DMS 273 (cell line): ENCODE data around the gene DTD1.

Experiments used
- DNase-seq: peaks from one replicate; lab custom pipeline; 2025; ENCODE audit not compliant: unreplicated experiment; lab: John Stamatoyannopoulos, UW

DTD1 gene

DNA sequence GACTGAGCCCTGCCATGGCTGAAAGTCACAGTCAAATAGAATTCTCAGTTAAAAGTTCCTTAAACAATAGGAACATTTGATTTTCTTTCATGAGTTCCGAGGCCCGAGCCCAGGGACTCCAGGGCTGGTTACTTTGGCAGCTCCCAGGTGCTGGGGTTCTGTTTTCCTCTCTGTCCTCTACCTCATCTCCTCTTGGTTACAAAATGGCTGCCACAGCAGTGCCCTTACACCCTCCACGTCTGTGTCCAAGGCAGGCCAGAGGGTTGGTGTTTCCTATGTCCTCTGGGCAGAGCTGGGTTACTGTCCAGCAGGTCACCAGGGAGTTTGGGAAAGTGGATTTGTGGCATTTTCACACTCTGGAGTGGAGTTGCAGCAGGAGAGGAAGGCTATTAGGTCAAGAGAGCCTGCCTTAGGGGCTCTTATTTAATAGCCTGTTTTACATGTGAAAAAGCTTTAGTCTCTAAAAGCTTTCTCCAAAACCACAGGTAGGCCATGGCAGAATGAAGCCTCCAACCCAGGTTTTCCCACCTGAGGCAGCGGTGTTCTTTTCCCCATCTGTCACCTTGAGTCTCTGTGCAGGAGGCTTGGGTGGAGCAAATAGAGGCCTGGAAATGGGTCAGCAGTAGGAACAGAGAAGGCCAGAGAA, 111.0 kb downstream of the DTD1 start:
- DNase-seq: no peak

DNA sequence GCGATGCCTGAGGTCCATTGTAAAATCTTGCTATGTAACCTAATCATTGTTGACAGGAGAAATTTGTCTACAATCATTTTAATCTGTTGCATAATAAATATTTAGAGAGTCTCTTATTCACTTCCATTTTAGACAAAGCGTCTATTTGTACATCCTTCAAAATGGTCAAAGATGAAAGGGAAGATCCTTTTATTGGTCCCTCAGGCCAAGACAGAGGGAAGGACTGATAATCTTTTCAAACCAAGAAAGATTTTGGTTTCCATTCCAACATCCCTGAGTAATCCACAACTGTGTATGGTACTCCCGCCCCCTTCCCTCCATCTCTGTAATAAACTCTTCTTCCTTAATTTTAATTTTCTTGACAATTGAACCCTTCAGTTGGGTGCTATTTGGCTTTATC, 114.1 kb downstream of the DTD1 start:
- DNase-seq: no peak

DNA sequence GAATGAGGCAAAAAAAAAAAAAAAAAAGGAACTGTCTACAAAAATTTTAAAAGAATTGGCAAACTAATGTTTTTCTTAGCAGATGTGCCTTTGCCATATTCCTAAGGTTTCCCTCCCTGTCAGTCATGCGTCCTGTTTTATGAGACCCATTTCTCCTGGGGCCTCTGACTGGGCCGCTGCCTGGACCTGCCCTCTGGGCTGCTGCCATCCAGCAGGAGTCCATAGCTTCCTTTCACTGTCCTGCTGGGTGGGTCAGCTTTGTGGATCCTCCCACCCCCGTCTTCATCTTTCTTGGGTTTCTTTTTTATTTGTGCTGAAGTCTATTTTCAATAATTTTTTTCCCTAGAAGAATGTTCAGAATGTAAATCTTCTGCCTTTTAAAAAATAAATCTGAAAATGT, 114.9 kb downstream of the DTD1 start:
- peak; percentile 8 for DNase-seq

DNA sequence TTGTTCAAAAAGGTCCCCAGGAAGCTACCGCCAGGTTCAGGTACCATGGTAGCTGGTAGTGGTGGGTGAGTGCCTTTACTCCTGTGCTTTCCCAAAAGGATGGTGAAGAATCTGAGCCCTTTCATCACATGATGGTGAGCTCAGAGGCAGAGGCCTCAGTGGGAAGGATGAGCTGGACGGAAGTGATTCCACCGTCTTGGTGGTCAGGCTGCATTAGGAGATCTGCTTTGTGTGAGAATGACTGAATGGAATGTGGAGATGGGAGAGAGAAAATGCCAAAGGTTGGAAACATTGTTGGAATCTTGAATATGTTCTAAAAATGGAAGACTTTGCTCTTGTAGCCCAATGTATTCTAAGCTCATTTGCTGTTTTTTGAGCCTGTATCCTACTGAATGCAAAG, 117.6 kb downstream of the DTD1 start:
- DNase-seq: no peak

DNA sequence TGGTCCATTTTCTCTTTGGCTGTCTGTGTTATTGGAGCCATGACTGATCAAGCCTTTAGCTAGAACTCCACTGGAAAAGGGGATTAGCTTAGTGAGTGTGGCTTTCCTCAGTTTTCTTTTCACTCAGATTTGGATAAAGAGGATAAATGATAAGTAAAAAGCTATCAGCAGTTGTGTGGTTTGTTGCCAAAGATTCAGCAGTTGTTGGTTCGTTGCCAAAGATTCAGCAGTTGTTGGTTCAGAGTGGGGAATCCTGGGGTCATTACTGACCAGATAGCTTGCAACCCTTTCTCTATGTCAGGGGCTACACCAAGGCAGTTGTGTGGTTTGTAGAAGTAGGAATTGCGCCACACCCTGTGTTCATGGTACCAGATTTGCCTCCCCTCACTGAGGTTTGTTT, 118.1 kb downstream of the DTD1 start:
- peak; percentile 9 for DNase-seq

DNA sequence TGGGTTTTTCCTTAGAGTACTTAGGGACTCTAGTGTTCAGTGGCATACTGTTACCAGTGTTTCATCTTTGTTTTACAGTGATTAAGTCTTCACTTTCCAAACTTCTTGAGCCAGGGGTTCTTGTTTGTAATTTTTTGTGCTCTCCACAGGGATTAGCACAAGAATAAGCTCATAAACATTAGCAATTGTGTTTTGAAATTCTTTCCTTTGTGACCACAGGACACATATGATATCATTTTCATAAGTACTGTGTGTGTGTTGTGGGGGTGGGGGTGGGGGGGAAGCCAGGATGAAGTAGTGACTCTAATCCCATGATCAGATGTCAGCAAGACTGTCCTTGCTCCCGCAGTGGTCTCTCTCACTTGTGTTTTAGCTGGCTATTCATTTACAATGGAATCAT, 124.3 kb downstream of the DTD1 start:
- no peak for DNase-seq

DNA sequence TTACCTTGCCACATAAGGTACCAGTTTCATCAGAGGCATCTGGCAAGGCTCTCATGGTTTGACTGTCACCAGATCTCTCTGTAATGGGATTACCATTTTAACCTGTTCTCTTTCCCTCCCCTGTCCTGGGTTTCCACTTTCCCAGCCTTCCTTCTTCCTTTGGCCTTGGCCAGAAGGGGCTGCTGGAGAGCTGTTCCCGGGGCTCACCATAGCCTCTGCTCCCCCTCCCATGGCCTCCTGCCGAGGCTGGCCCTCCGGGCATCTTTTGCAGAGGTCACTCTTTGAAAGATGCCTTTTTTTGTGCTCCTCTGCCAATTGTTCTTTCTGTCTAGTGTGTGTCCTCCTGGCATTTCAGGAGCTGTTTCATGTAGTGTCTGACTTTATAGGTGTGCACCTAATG, 125.0 kb downstream of the DTD1 start:
- DNase-seq: peak; percentile 15

DNA sequence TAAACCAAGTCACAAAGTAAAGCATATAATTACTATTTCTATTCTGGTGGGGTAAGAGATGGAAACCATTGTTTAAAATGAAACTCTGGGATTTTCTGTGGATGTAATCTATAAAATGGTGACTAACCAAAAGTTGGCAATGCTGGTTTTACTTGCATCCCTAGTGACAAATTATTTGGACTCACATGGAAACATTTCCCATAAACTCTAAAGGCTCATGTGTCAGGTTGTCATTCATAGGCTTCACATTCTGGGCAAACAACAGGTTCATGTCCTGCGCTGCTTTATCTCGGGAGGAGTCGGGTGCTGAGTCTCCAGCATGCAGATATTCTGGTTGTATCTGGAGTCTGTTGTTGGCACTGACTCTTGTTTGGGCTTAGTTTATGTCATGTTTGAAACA, 127.7 kb downstream of the DTD1 start:
- no peak for DNase-seq

DNA sequence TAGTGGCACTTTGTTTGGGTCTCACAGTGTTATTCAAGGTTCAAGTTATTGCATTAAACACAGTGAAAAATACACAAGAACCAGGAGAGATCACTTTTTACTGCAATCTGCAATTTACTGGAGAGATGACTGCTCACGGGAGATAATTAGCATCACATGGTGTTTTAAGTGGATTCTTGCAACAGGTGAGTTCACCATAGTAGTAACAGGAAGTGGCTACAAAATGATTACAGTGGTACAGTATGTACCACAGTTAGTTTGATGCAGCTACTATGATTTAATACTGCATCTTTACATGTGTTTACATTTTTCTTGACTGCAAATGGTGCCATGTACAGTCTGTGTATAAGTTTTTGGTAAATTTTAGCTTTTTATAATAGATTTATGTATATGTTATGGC, 129.2 kb downstream of the DTD1 start:
- DNase-seq: no peak

DNA sequence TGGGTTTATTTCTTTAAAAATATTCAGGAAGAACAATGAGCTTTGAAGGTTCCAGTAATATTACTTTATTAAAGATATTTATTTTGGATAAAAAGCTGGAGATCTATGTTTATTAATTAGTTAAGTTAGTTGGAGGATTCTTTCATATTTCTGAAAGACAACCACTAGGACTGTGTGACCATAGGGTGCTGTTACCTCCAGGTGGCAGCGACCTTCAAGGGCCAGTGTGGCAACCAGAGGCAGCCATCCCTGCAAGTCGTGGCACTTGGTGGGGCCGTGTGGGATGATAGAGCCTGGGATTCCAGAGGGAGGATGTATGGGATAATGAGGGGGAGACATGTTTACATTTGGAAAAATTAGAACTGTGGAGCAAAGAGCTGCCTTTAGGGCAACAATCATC, 130.3 kb downstream of the DTD1 start:
- DNase-seq: peak; percentile 34

DNA sequence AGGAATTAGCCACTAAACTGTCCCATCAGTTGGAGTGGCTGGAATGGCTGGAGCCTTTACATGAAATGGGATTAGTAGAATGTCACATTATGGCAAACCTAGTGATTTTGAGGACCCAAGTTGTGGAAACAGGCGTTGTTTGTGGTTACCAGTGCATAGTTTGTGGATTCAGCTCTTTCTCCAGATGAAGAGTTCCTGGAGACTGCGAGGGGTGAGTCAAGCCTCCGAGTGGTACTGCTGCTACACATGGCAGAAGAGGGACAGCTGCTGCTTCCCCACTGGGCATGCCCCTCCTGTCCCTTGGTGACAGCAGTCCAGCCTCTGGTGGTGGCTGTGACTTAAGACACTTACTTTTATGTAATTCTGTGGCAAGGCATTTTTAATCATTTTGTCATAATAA, 131.6 kb downstream of the DTD1 start:
- DNase-seq: no peak

DNA sequence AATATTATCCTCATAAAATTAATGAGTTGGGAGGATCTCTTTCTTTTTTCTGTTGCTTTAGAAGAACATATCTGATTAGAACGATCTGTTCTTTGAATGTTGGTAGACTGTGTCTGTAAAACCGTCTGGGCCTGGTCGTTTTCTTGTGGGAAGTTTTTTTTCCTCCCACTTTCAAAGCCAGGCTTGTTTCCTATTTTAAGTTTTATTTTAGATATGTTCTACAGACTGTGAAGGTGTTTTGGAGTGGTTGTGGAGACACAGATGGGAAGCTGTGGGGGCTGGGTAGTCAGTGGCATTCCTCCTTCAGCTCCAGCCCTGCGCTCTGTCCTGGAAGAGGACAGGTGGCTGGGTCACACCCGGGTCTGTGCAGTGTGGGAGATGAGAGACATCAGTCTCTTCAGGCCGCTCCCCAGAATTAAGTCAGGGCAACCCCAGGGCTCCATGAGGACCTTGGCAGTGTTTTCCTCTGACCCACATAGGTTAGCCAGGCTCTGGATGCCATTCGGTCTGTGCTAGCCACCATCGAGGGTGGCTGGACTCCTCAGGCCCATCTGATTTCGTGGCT, 133.8 kb downstream of the DTD1 start:
- no peak for DNase-seq

DNA sequence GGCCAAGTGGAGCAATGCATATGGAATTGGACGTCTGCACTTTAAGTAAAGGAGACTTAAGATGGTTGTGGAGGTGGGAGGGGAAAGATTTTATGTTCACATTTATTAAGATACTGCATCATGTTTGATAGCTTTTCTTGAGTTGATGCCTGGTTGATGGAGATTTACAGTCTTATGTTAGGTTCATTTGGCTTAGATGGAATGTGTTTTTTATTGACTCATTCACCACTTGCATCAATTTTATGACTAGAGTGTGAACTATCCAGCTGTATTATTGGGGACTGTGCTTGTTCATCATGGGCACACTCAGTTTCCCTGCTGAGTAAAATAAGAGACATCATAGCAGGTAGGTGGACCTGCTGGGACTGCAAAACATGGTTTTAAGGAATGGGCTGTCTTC, 134.5 kb downstream of the DTD1 start:
- no peak for DNase-seq

DNA sequence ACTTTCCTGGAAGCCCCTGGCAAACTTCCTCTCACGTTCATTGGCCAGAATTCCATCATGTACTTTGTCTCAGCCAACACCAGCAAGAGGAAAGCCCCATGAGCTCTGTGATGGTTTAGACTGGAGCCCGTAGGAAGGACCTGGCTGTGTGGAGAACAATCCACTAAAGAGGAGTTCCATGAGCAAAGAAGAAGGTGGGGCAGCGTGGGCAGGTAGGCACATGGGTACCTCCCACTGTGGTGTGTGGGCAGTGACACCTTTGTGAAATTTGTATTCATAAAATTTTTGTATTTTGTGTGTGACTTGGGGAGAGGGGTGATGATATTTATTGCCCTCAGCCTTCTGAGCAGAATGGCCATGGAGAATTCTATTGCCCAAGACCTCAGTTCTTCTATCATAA, 136.2 kb downstream of the DTD1 start:
- DNase-seq: no peak

DNA sequence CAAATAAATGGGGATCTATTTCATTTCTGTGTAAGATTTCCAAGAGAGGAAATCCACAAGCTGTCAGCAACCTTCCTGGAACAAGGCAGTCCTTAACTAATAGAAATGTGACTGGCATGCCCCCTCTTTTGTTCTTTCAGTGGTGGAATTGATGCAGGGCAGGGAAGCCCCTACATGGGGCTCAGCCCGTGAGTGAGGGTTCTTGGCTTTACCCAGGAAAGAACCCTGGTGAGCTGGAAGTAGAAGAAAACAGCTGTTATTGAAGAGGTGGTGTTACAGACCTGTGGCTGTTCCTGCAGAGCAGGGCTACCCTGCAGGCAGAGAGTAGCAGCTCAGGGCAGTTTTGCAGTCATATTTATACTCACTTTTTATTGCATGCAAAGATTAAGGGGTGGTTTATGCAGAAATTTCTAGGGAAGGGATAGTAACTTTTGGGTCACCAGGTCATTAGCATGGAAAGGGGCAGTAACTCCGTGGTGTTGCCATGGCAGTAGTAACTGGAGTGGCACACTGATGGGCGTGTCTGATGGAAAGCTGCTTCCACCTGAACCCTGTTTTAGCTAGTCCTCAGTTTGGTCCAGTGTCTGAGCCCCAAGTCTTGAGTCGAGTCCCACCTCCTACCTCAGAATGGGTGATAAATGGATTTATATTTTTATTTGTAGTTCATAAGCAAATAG, 137.1 kb downstream of the DTD1 start:
- DNase-seq: no peak

DNA sequence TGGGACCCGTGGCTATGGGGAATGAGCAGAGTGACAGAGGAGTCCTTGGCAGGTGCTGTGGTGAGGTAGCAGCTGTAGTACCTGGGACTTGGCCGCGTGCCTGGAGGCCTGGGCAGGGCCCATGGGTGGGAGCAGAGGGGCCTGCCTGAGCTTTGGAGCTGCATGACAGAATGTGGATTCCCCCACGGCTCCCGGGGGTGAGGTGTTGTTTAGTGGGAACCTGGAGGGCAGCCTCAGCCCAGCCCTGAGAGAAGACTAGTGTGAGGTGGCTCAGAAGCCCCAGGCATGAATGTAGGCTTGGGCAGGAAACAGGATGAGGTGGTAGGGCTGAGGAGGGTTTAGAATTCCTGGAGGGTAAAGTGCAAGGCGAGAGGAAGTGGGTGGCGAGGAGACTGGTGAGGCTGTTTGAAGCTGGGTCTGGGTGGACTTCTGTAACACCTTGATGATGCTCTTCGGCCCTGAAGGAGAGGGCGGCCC, 139.2 kb downstream of the DTD1 start:
- no peak for DNase-seq

DNA sequence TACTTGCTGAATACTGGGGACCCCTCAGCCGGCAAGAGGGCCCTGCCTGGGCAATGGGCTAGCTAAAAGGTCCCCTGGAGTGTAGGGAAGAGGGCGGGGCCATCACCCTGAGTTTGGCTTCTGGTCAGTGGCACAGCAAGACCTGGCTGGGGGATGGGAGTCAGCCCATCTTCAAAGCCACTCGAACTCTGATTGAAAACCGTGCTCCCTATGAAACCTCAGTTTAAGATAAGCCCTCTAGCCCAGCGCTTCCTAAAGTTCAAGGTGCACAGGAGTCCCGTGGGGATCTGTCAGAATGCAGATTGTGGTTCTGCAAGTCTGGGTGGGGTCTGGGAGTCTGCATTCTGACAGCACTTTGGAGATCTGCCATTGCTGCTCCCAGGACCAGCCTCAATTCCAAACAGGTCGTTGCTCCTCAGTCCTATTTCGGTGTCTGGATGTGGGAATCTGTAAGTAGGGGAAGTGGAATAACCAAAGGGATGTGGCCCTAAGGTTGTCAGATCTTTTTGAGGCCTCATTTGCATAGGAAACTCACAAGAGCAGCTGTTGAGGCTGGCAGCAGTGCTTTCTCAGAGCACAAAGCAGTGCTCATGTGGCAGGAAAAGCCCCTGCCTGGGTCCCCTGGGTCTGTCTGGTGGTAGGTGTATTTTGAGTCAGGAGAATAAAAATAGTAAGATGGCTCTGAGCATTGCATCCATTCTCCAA, 140.5 kb downstream of the DTD1 start:
- DNase-seq: peak; percentile 15

DNA sequence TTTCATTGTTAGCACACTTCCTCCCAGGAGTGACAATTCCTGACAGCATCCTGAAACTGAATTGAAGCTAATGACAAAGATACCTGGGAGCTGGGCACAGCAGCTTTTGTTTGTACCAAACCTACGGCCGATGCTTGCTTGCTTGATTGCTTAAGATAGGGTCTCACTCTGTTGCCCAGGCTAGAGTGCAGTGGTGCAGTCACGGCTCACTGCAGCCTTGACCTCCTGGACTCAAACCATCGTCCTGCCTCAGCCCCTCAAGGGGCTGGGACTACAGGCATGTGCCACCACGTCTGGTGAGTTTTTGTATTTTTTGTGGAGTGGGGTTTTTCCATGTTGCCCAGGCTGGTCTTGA, 141.0 kb downstream of the DTD1 start:
- DNase-seq: no peak

DNA sequence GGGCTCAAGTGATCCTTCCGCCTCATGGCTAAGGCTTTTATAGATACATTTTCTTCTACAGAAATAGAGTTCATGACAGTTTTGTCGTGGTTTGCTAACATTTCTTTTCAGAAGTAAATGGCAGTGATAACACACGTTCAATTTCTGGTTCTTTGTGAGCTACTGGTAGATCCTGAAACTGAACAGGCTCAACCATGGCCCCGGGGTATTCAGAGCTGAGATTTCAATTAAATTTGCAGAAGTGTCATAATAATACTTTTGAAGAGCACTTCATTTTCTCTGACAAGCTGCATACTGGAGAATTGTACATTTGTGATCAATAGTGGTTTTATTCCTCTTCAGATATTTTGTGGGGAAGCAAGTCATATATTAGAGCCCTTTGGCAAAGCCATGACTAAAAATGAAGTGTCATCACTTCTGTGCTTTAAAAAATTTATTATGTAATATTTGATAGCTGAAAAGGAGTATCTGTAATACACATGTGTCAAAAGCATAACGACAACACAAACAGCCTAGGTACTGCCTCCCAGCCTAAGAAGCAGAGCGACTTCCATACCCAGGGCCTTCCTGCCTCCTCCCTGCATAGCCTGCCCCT, 141.5 kb downstream of the DTD1 start:
- no peak for DNase-seq

DNA sequence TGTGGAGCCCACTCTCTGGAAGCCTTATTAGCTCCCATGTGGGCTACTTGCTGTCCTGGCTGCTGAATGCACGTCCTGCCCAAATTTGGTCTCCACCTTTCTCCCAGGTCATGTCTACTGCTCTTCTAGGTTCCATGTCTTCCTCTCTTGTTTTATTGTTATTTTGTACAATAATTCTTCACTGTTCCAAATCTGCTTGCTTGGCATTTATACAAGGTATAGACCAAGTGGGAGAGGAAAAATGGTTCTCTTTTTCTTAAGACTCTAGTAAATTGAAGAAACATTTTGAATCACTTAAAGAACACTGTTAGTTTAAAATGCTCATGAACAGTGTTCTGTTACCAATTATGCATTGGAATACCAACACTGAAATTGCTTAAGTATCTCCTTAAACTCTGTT, 144.1 kb downstream of the DTD1 start:
- no peak for DNase-seq

DNA sequence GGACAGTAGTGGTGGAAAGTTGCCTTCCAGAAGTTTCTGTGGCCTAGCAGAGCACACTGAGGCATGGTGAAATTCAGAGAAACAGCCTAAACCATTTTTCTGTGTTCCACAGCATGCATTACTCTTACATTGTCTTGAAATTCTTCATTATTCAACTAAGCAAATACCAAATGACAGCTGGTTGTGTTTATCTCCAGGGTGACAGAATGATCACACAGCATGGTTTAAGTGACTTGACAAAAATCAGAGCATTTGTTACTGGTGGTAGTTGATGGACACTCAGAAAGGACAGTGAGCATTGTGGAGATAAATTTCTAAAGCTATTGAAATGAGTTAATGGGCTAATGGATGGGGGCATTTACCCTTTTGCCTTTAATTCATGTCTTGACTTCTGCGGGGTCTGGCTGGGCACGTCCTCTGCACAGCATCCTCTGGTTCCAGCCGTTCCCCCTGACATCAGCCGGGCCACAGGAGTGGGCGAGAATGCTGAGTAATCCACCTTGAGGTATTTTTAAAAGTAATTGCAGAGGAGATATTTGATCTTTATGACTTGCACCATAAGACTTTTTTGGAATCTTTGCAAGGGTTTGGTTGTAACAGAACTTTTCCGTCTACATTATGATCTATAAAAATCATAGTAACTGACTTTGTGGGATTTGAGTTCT, 146.8 kb downstream of the DTD1 start:
- DNase-seq: no peak
